Measurements from ENCODE around the gene TRIM44. TPM values are rescaled to one million over a fixed set of nuclear protein-coding genes. Genes with fewer than 3 reads are reported as not detected.
"Not testable (repeated sequence)": the region's sequence is repeated elsewhere in the genome, so short reads cannot be mapped to it uniquely, and the experiment has no call there.

The TRIM44 gene
- total RNA-seq, 1 donor from 2014 or later, result 62.8 TPM

DNA sequence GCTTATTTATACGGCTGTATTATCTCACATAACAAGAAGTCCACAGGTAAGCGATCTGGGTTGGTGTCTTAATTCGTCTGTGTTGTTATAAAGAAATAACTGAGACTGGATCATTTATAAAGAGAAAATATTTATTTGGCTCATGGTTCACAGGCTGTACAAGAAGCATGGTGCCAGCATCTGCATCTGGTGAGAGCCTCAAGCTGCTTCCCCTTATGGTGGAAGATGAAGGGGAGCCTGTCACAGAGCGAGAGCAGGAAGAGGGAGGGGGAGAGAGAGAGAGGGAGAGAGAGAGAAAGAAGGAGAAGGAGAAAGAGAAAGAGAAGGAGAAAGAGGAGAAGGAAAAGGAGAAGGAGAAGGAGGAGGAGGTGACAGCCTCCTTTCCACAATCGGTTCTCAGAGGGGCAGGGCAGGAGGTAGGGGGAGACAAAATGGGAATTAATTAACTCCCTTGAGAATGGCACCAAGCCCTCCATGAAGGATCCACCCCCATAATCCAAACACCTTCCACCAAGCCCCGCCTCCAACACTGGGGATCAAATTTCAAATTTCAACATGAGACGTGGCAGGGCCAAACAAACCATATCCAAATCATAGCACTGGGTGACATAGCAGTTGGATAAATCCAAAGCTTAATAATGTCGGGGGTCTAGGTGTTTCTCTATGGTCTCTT, 15.0 kb upstream of the TRIM44 start:
- H3K36me3 ChIP-seq, result no peaks in the 10 kb centered on the region
- no peak overlapping the region for H3K4me3 ChIP-seq
- H3K27me3 ChIP-seq (ENCODE audit: low read depth), result no peaks in the 10 kb centered on the region
- H3K27ac ChIP-seq, result no peak overlapping the region
- TF ChIP-seq, protein P1, sequence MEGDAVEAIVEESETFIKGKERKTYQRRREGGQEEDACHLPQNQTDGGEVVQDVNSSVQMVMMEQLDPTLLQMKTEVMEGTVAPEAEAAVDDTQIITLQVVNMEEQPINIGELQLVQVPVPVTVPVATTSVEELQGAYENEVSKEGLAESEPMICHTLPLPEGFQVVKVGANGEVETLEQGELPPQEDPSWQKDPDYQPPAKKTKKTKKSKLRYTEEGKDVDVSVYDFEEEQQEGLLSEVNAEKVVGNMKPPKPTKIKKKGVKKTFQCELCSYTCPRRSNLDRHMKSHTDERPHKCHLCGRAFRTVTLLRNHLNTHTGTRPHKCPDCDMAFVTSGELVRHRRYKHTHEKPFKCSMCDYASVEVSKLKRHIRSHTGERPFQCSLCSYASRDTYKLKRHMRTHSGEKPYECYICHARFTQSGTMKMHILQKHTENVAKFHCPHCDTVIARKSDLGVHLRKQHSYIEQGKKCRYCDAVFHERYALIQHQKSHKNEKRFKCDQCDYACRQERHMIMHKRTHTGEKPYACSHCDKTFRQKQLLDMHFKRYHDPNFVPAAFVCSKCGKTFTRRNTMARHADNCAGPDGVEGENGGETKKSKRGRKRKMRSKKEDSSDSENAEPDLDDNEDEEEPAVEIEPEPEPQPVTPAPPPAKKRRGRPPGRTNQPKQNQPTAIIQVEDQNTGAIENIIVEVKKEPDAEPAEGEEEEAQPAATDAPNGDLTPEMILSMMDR (IDR thresholded peaks at IDR 0.05), result no peak
- no peak for DNase-seq
- H3K4me1 ChIP-seq, result no peaks in the 10 kb centered on the region
- no peak for ATAC-seq
- H3K9me3 ChIP-seq, result no peaks in the 10 kb centered on the region
- intact Hi-C loops (cut with DNase I), result no loop called here

- DNase-seq (no peak), ATAC-seq (no peak)
- Histone ChIP-seq H3K27me3 (ENCODE audit: low read depth) (no peaks in the 10 kb centered on the region), H3K4me3 (no peak overlapping the region), H3K27ac (no peak overlapping the region), H3K36me3 (no peaks in the 10 kb centered on the region), H3K4me1 (no peaks in the 10 kb centered on the region), H3K9me3 (no peaks in the 10 kb centered on the region)
- TF ChIP-seq, protein P1 (IDR thresholded peaks at IDR 0.05), result no peak
- intact Hi-C loops (cut with DNase I), result no loop called here
These were observed 12.6 kb upstream of the TRIM44 start for GRCh38 chr11:35650006-35650405.

- intact Hi-C loops (cut with DNase I), result no loop called here
- no peaks in the 10 kb centered on the region for H3K4me1 ChIP-seq
- H3K27ac ChIP-seq, result no peak overlapping the region
- TF ChIP-seq, protein P1 (IDR thresholded peaks at IDR 0.05), result no peak
- H3K36me3 ChIP-seq, result no peaks in the 10 kb centered on the region
- H3K4me3 ChIP-seq, result no peak overlapping the region
- H3K9me3 ChIP-seq, result no peaks in the 10 kb centered on the region
- no peak for DNase-seq
- no peaks in the 10 kb centered on the region for H3K27me3 ChIP-seq (ENCODE audit: low read depth)
- no peak for ATAC-seq
These were observed 12.1 kb upstream of the TRIM44 start for GRCh38 chr11:35650467-35650866.

- Histone ChIP-seq H3K36me3 (no peaks in the 10 kb centered on the region), H3K4me3 (no peak overlapping the region), H3K4me1 (no peaks in the 10 kb centered on the region), H3K27ac (no peak overlapping the region), H3K27me3 (ENCODE audit: low read depth) (no peaks in the 10 kb centered on the region), H3K9me3 (no peaks in the 10 kb centered on the region)
- no peak for DNase-seq
- no peak for ATAC-seq
- intact Hi-C loops (cut with DNase I), result no loop called here
- TF ChIP-seq, protein P1 (IDR thresholded peaks at IDR 0.05), result no peak
These were observed 11.3 kb upstream of the TRIM44 start for GRCh38 chr11:35651263-35651662.

- H3K9me3 ChIP-seq; H3K4me3 ChIP-seq; H3K27me3 ChIP-seq (ENCODE audit: low read depth); intact Hi-C loops (cut with DNase I); ATAC-seq; DNase-seq; H3K36me3 ChIP-seq; H3K27ac ChIP-seq; H3K4me1 ChIP-seq: not testable (repeated sequence)
These were observed 9.8 kb upstream of the TRIM44 start for GRCh38 chr11:35652786-35653185.

DNA sequence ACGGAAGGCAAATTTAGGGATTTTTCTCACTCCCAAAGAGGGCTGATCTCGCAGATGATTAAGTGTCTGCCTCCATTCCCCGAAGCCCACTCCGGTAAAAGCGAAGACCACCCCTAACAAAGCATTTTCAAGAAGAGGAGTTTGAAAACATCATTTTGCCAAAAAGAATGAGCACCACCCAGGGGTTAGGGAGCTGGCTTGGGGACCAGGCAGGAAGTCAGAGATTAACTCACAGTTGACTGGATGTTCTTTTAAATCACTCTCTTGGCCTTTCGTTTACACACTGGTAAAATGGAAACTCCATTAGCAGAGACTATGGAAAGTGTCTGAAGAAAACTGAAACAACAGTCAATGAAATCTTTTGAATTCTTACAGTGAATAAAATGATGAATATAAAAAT, 7.9 kb upstream of the TRIM44 start:
- no peaks in the 10 kb centered on the region for H3K4me1 ChIP-seq
- intact Hi-C loops (cut with DNase I), result no loop called here
- H3K27ac ChIP-seq, result no peak overlapping the region
- DNase-seq, result no peak
- no peak overlapping the region for H3K4me3 ChIP-seq
- no peaks in the 10 kb centered on the region for H3K9me3 ChIP-seq
- TF ChIP-seq, protein P1 (IDR thresholded peaks at IDR 0.05), result no peak
- no peaks in the 10 kb centered on the region for H3K27me3 ChIP-seq (ENCODE audit: low read depth)
- no peaks in the 10 kb centered on the region for H3K36me3 ChIP-seq
- ATAC-seq, result no peak
